Measurements from ENCODE around the gene CRIM1.

Gene CRIM1

DNA sequence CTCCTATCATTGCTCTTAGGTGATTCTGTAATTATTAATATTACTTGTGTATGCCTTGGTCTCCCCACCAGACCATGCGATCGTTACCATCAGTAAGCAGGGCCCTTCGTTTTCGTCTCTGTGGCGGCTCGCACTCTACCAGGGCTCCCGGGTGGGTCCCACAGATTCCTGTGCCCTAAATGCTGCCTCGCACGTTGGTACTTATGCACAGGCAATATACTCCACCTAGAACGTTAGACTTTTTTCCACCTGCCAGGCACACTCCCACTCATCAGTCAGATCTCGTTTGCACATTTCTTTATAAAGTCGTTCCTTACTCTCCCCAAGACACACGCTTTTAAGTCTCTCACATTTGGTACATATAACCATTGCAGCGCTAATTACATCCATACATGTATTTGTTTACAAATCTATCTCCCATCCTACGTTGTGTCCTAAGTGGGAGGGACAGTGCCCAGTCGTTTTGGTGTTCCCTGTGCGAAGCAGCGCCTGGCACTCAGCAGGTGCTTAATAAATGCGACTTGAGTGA lies 241.5 kb downstream of the CRIM1 start:
- TF ChIP-seq, protein P1, sequence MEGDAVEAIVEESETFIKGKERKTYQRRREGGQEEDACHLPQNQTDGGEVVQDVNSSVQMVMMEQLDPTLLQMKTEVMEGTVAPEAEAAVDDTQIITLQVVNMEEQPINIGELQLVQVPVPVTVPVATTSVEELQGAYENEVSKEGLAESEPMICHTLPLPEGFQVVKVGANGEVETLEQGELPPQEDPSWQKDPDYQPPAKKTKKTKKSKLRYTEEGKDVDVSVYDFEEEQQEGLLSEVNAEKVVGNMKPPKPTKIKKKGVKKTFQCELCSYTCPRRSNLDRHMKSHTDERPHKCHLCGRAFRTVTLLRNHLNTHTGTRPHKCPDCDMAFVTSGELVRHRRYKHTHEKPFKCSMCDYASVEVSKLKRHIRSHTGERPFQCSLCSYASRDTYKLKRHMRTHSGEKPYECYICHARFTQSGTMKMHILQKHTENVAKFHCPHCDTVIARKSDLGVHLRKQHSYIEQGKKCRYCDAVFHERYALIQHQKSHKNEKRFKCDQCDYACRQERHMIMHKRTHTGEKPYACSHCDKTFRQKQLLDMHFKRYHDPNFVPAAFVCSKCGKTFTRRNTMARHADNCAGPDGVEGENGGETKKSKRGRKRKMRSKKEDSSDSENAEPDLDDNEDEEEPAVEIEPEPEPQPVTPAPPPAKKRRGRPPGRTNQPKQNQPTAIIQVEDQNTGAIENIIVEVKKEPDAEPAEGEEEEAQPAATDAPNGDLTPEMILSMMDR (IDR thresholded peaks at IDR 0.05; ENCODE audit: unreplicated experiment in 3 of 3), result no peak
- Mint-ChIP-seq H3K36me3 (ENCODE audit: low read depth) (peaks cover 38% of the 10 kb centered on the region), H3K9me3 (no peaks in the 10 kb centered on the region)

GRCh38 chr2:36597532-36598377 lies 242.2 kb downstream of the CRIM1 start, which contains the start of gene FEZ2:
FEZ2 (minus strand) TSS chr2:36598168; CDS start chr2:36598142, 26 bp downstream.
- TF ChIP-seq, protein P1 (IDR thresholded peaks at IDR 0.05; ENCODE audit: unreplicated experiment in 3 of 3), result peak in 1 of 3 experiments; percentile 7
- Mint-ChIP-seq H3K4me1 (peaks cover 28% of the 10 kb centered on the region), H3K27ac (peak within 1 kb of the TSS; percentile 78 to 93 (median 92)), H3K27me3 (ENCODE audit: low read depth) (no peaks in the 10 kb centered on the region), H3K9me3 (no peaks in the 10 kb centered on the region), H3K4me3 (peak within 1 kb of the TSS; percentile 92 to 96 (median 93)), H3K36me3 (ENCODE audit: low read depth) (peaks cover 38% of the 10 kb centered on the region)

More for the DNA sequence above, 241.5 kb downstream of the CRIM1 start:
- H3K27ac Mint-ChIP-seq, result peak overlapping the region; percentile 10 to 86 (median 78)
- H3K27me3 Mint-ChIP-seq (ENCODE audit: low read depth), result no peaks in the 10 kb centered on the region
- H3K4me3 Mint-ChIP-seq, result peak overlapping the region; percentile 92 to 96 (median 93)
- H3K4me1 Mint-ChIP-seq, result peaks cover 28% of the 10 kb centered on the region

All from nephron (organoid).